SK-N-DZ (cell line): ENCODE results near the gene SPAG7.
"Not testable (repeated sequence)": the region's sequence is repeated elsewhere in the genome, so short reads cannot be mapped to it uniquely, and the experiment has no call there.

Experiments
- DNase-seq: peaks from one replicate; pipeline ENCODE4 v3.0.0-alpha.2; 2015; ENCODE audit warnings: low spot score
- small RNA-seq, 2 experiments: library from RNA; depleted of rRNA; stranded (forward); fragments of <200 nt; gene quantifications; one replicate each; pipeline ENCODE3, GENCODE V24; 2014

SPAG7 gene

GRCh38 chr17:4938069-4938491 lies 29.5 kb downstream of the SPAG7 start:
- DNase-seq: no peak

GRCh38 chr17:4937553-4937952 lies 30.1 kb downstream of the SPAG7 start:
- no peak for DNase-seq

GRCh38 chr17:4936436-4936835 lies 31.2 kb downstream of the SPAG7 start:
- DNase-seq: no peak

- no peak for DNase-seq
These were observed 32.0 kb downstream of the SPAG7 start for GRCh38 chr17:4935650-4936049.

GRCh38 chr17:4934173-4934979 lies 33.2 kb downstream of the SPAG7 start:
- no peak for DNase-seq

- no peak for DNase-seq
These were observed 34.0 kb downstream of the SPAG7 start for GRCh38 chr17:4933646-4934045.

GRCh38 chr17:4932756-4933155 lies 34.9 kb downstream of the SPAG7 start:
- no peak for DNase-seq

GRCh38 chr17:4931963-4932362 lies 35.7 kb downstream of the SPAG7 start, which contains the start of gene GP1BA:
Gene GP1BA (plus strand): TSS chr17:4932277. CDS start chr17:4932605, 328 bp downstream.
- DNase-seq: no peak

GRCh38 chr17:4928881-4929280 lies 38.7 kb downstream of the SPAG7 start:
- no peak for DNase-seq

- DNase-seq: not testable (repeated sequence)
These were observed 40.9 kb downstream of the SPAG7 start for GRCh38 chr17:4926577-4927335.

- DNase-seq: no peak
These were observed 46.3 kb downstream of the SPAG7 start for GRCh38 chr17:4921320-4921719.

- no peak for DNase-seq
These were observed 47.1 kb downstream of the SPAG7 start for GRCh38 chr17:4920351-4921048.

GRCh38 chr17:4919511-4920047 lies 48.0 kb downstream of the SPAG7 start:
- DNase-seq: peak; percentile 98

- DNase-seq: not testable (repeated sequence)
These were observed 53.1 kb downstream of the SPAG7 start for GRCh38 chr17:4914551-4914950.

- no peak for DNase-seq
These were observed 53.6 kb downstream of the SPAG7 start for GRCh38 chr17:4913994-4914393.

Small RNA genes lying within 50 kb of the gene (small RNA-seq; reads per million reads assigned to genes)
- gene MIR6864 (0 reads per million in 2 experiments), gene MIR6865 (0 reads per million in 2 experiments)
